ENCODE measurements around the gene CA11. TPM values are rescaled to one million over a fixed set of nuclear protein-coding genes. Genes with fewer than 3 reads are reported as not detected.

CA11 gene
- total RNA-seq, 4 donors from 2014 or later, result 11.9 to 16.5 (median 14.9) TPM

- no peak for TF ChIP-seq EP300 (IDR thresholded peaks at IDR 0.05)
- peak in 1 of 3 experiments; percentile 31 for TF ChIP-seq CTCF (IDR thresholded peaks at IDR 0.05)
- peak; percentile 95 for TF ChIP-seq POLR2A (IDR thresholded peaks at IDR 0.05; ENCODE audit: low read depth)
- TF ChIP-seq POLR2AphosphoS5 (IDR thresholded peaks at IDR 0.05), result peak; percentile 98 to 99
- Histone ChIP-seq H3K9me3 (no peaks in the 10 kb centered on the region), H3K36me3 (peaks cover 24 to 47% (median 39%) of the 10 kb centered on the region in 4 donors), H3K4me3 (peak within 1 kb of the TSS; percentile 75 to 96 (median 78)), H3K4me1 (peaks cover 42 to 83% (median 65%) of the 10 kb centered on the region in 4 donors), H3K27me3 (no peaks in the 10 kb centered on the region), H3K27ac (replicated peaks in 1 of 4) (peak within 1 kb of the TSS; percentile 93 to 95 (median 94))
- WGBS, result under 1% methylated on average over 36 of the region's 69 CpGs
- intact Hi-C loops (cut with DNase I), result no loop called here
- peak; percentile 99 for DNase-seq (ENCODE audit: extremely low spot score)
Measured at GRCh38 chr19:48618916-48619691, 26.9 kb downstream of the CA11 start, which contains the start of the genes RPL18 and SPHK2. RPL18 (minus strand) TSS chr19:48619178; CDS start chr19:48619143, 35 bp downstream. SPHK2 (plus strand) TSS chr19:48619506; CDS start chr19:48620515, 1,009 bp downstream.

- Histone ChIP-seq H3K27ac (replicated peaks in 1 of 4) (peak overlapping the region; percentile 93 to 95 (median 94)), H3K4me1 (peaks cover 37 to 77% (median 60%) of the 10 kb centered on the region in 4 donors), H3K4me3 (peak overlapping the region; percentile 75 to 96 (median 78)), H3K9me3 (no peaks in the 10 kb centered on the region), H3K27me3 (no peaks in the 10 kb centered on the region), H3K36me3 (peaks cover 24 to 47% (median 39%) of the 10 kb centered on the region in 4 donors)
- no peak for DNase-seq (ENCODE audit: extremely low spot score)
- TF ChIP-seq CTCF (IDR thresholded peaks at IDR 0.05) (no peak), POLR2A (IDR thresholded peaks at IDR 0.05; ENCODE audit: low read depth) (no peak), POLR2AphosphoS5 (IDR thresholded peaks at IDR 0.05) (no peak), EP300 (IDR thresholded peaks at IDR 0.05) (no peak)
- WGBS, result 3% methylated on average over 17 of the region's 18 CpGs
- intact Hi-C loops (cut with DNase I), result no loop called here
Measured at GRCh38 chr19:48618278-48618915, 27.6 kb downstream of the CA11 start.

GRCh38 chr19:48617146-48617937 is 28.6 kb downstream of the CA11 start:
- Histone ChIP-seq H3K27me3 (no peaks in the 10 kb centered on the region), H3K9me3 (no peaks in the 10 kb centered on the region), H3K27ac (replicated peaks in 1 of 4) (peak overlapping the region in 3 of 4 donors; percentile 94 to 95 (median 95)), H3K4me1 (peaks cover 31 to 67% (median 49%) of the 10 kb centered on the region in 4 donors), H3K36me3 (peaks cover 24 to 47% (median 39%) of the 10 kb centered on the region in 4 donors), H3K4me3 (peak overlapping the region; percentile 75 to 96 (median 78))
- 42% methylated on average over 12 of the region's 18 CpGs for WGBS
- DNase-seq (ENCODE audit: extremely low spot score), result no peak
- TF ChIP-seq POLR2AphosphoS5 (IDR thresholded peaks at IDR 0.05) (no peak), CTCF (IDR thresholded peaks at IDR 0.05) (no peak)
- intact Hi-C loops (cut with DNase I), result no loop called here

GRCh38 chr19:48616491-48617056 is 29.4 kb downstream of the CA11 start:
- no peak overlapping the region for H3K4me3 ChIP-seq
- peaks cover 31 to 59% (median 45%) of the 10 kb centered on the region in 4 donors for H3K4me1 ChIP-seq
- peaks cover 24 to 43% (median 39%) of the 10 kb centered on the region in 4 donors for H3K36me3 ChIP-seq
- peak overlapping the region in 1 of 4 donors; percentile 95 for H3K27ac ChIP-seq (replicated peaks in 1 of 4)
- TF ChIP-seq EP300 (IDR thresholded peaks at IDR 0.05), result no peak
- no peak for TF ChIP-seq POLR2A (IDR thresholded peaks at IDR 0.05; ENCODE audit: low read depth)
- no peak for TF ChIP-seq CTCF (IDR thresholded peaks at IDR 0.05)
- no peaks in the 10 kb centered on the region for H3K27me3 ChIP-seq
- DNase-seq (ENCODE audit: extremely low spot score), result no peak
- WGBS, result 69% methylated on average over 10 of the region's 12 CpGs
- intact Hi-C loops (cut with DNase I), result no loop called here
- no peaks in the 10 kb centered on the region for H3K9me3 ChIP-seq

Measured in esophagus muscularis mucosa (tissue), 4 donors.